GM12892 (cell line): ENCODE measurements around the gene TYW1B.
"Not testable (repeated sequence)": the region's sequence is repeated elsewhere in the genome, so short reads cannot be mapped to it uniquely, and the experiment has no call there.

Source experiments
- DNase-seq: peaks from one replicate; pipeline ENCODE4 v3.0.0; 2011; ENCODE audit not compliant: insufficient read length
- FAIRE-seq: peaks from 2 replicates; lab custom pipeline; 2011; peaks lifted over from hg19 to GRCh38; lab: Jason Lieb, UNC
- POLR2A ChIP-seq: IDR thresholded peaks from 2 replicates; pipeline ENCODE4 v1.6.1; 2011; ENCODE audit warnings: low read depth, low read length, control low read depth
- POLR2AphosphoS5 ChIP-seq: IDR thresholded peaks from 2 replicates; pipeline ENCODE4 v1.6.1; 2011; ENCODE audit warnings: low read depth, low read length, control low read depth
- TAF1 ChIP-seq: IDR thresholded peaks from 2 replicates; pipeline ENCODE4 v1.6.1; 2011; ENCODE audit warnings: low read depth, mild to moderate bottlenecking, control low read depth, low read length, borderline replicate concordance

Gene TYW1B

GRCh38 chr7:72793791-72794190, 34.2 kb downstream of the TYW1B start:
- FAIRE-seq (no peak), DNase-seq (no peak)
- TF ChIP-seq POLR2A (no peak), TAF1 (no peak)

GRCh38 chr7:72790698-72791060, 37.3 kb downstream of the TYW1B start:
- DNase-seq, FAIRE-seq: not testable (repeated sequence)

GRCh38 chr7:72790048-72790697, 37.8 kb downstream of the TYW1B start:
- not testable (repeated sequence) for FAIRE-seq

GRCh38 chr7:72785166-72785955, 42.6 kb downstream of the TYW1B start:
- FAIRE-seq (no peak), DNase-seq (no peak)
- TF ChIP-seq POLR2A (no peak), TAF1 (no peak), POLR2AphosphoS5 (no peak)

More at GRCh38 chr7:72790048-72790697, 37.8 kb downstream of the TYW1B start:
- not testable (repeated sequence) for DNase-seq

- not testable (repeated sequence) for DNase-seq, FAIRE-seq
Observed at GRCh38 chr7:72783601-72784370, 44.2 kb downstream of the TYW1B start.

GRCh38 chr7:72781631-72782030, 46.4 kb downstream of the TYW1B start:
- no peak for FAIRE-seq
- TF ChIP-seq TAF1 (no peak), POLR2AphosphoS5 (no peak), POLR2A (no peak)
- DNase-seq, result no peak

- DNase-seq (no peak), FAIRE-seq (no peak)
- TF ChIP-seq POLR2A (no peak), TAF1 (no peak), POLR2AphosphoS5 (no peak)
Observed at GRCh38 chr7:72781161-72781560, 46.8 kb downstream of the TYW1B start.

GRCh38 chr7:72780289-72780894, 47.6 kb downstream of the TYW1B start:
- not testable (repeated sequence) for FAIRE-seq, DNase-seq

- not testable (repeated sequence) for DNase-seq, FAIRE-seq
Observed at GRCh38 chr7:72777167-72777566, 50.8 kb downstream of the TYW1B start.

- FAIRE-seq, DNase-seq: not testable (repeated sequence)
Observed at GRCh38 chr7:72772627-72773026, 55.4 kb downstream of the TYW1B start.

GRCh38 chr7:72766994-72767393, 61.0 kb downstream of the TYW1B start:
- not testable (repeated sequence) for DNase-seq, FAIRE-seq

- FAIRE-seq (no peak), DNase-seq (no peak)
- TF ChIP-seq POLR2AphosphoS5 (no peak), TAF1 (no peak), POLR2A (no peak)
Observed at GRCh38 chr7:72760602-72761001, 67.4 kb downstream of the TYW1B start.

- FAIRE-seq, result no peak
Observed at GRCh38 chr7:72754312-72754711, 73.7 kb downstream of the TYW1B start.

More at GRCh38 chr7:72754312-72754711, 73.7 kb downstream of the TYW1B start:
- TF ChIP-seq TAF1, result no peak
- TF ChIP-seq POLR2A, result no peak
- TF ChIP-seq POLR2AphosphoS5, result no peak
- no peak for DNase-seq
